ENCODE measurements around the gene TGFBR3L. TPM values are rescaled to one million over a fixed set of nuclear protein-coding genes. Genes with fewer than 3 reads are reported as not detected.

TGFBR3L gene
- total and polyA plus RNA-seq, 2 of the 4 experiments (the other 2 are of a cell fraction), result 0.94 TPM; not detected in 1

- no peak overlapping the region for H3K4me2 ChIP-seq (ENCODE audit: low read depth, low read length)
- H2BK5ac ChIP-seq (ENCODE audit: low read depth, low read length, poor library complexity, severe bottlenecking), result no peak overlapping the region
- H3K79me1 ChIP-seq (ENCODE audit: low read depth in 1 of 2, low read length in 2 of 2), result no peaks in the 10 kb centered on the region
- POLR2A ChIA-PET (ENCODE audit: unreplicated experiment), result no interaction called here
- H4K8ac ChIP-seq (ENCODE audit: low read depth in 2 of 2, low read length in 2 of 2), result no peak overlapping the region
- H3K4ac ChIP-seq (ENCODE audit: low read depth, low read length), result no peak overlapping the region
- no peaks in the 10 kb centered on the region for H3K9me3 ChIP-seq (ENCODE audit: control insufficient read depth, insufficient read depth, low read length)
- H2BK120ac ChIP-seq (ENCODE audit: low read depth, low read length), result no peak overlapping the region
- TF ChIP-seq ELK1 (IDR thresholded peaks at IDR 0.05; ENCODE audit: borderline replicate concordance, low read depth, low read length) (no peak), USF2 (IDR thresholded peaks at IDR 0.05; ENCODE audit: low read depth, low read length) (no peak), RCOR1 (IDR thresholded peaks at IDR 0.05; ENCODE audit: insufficient replicate concordance, low read length) (no peak), CTCF (conservative IDR thresholded peaks at IDR 0.05; ENCODE audit: low read depth, low read length) (no peak), MAFK (IDR thresholded peaks at IDR 0.05; ENCODE audit: low read depth, low read length) (no peak), CHD1 (IDR thresholded peaks at IDR 0.05; ENCODE audit: low read depth, low read length) (no peak), MAZ (IDR thresholded peaks at IDR 0.05; ENCODE audit: borderline replicate concordance, low read depth, low read length) (no peak), NFE2L2 (IDR thresholded peaks at IDR 0.05; ENCODE audit: low read depth, low read length) (no peak)
- H3K23ac ChIP-seq (ENCODE audit: low read depth, low read length), result no peak overlapping the region
- H3K56ac ChIP-seq (ENCODE audit: extremely low read depth, insufficient read depth, low read length), result no peak overlapping the region
- no TSS peak for BruUV-seq (replicated peaks)
- DNase-seq (no peak), ATAC-seq (ENCODE audit: low read depth) (no peak)
- H3K14ac ChIP-seq (replicated peaks; ENCODE audit: low read depth, low read length), result no peak overlapping the region
- no peak overlapping the region for H2AK5ac ChIP-seq (ENCODE audit: low read depth, low read length)
- H2BK15ac ChIP-seq (ENCODE audit: low read depth, low read length), result no peak overlapping the region
- no peaks in the 10 kb centered on the region for H3K4me1 ChIP-seq (ENCODE audit: control insufficient read depth, insufficient read depth, low read length)
- H3K4me3 ChIP-seq (ENCODE audit: insufficient read depth, low read depth, low read length), result no peak overlapping the region
- no peak overlapping the region for H2BK20ac ChIP-seq (ENCODE audit: low read depth, low read length)
- CTCF ChIA-PET, result no interaction called here
- H4K20me1 ChIP-seq (ENCODE audit: insufficient read depth, low read length), result no peaks in the 10 kb centered on the region
- no peak overlapping the region for H2AFZ ChIP-seq (replicated peaks; ENCODE audit: low read length, poor library complexity)
- H3K36me3 ChIP-seq (ENCODE audit: control insufficient read depth, insufficient read depth, low read length), result no peaks in the 10 kb centered on the region
- H3K18ac ChIP-seq (ENCODE audit: low read depth, low read length), result no peak overlapping the region
- H3K27me3 ChIP-seq (ENCODE audit: control insufficient read depth, insufficient read depth, low read length), result no peaks in the 10 kb centered on the region
- dilution Hi-C loops (cut with HindIII; ENCODE audit: low sequenced_read_pairs, unreplicated experiment), result no loop called here
- H4K5ac ChIP-seq (ENCODE audit: low read depth, low read length), result no peak overlapping the region
- intact Hi-C loops (cut with micrococcal nuclease), result no loop called here
- WGBS, 2 experiments (ENCODE audit: extremely low coverage in 2 of 2, insufficient read length in 1 of 2), result 75% methylated on average over 1 of the region's 3 CpGs; no CpG with 5 or more reads in 1 of the 2 experiments
- H3K9ac ChIP-seq (ENCODE audit: low read depth, low read length), result no peak overlapping the region
- no peak overlapping the region for H2AK9ac ChIP-seq (replicated peaks; ENCODE audit: low read depth, low read length, poor library complexity)
- H3K27ac ChIP-seq (ENCODE audit: insufficient read depth, low read length), result no peak overlapping the region
- H4K91ac ChIP-seq (ENCODE audit: insufficient read depth, low read depth, low read length), result no peak overlapping the region
- H3K9me1 ChIP-seq (ENCODE audit: insufficient read depth, low read length), result no peaks in the 10 kb centered on the region
- in situ Hi-C loops (cut with MboI; ENCODE audit: low sequenced_read_pairs), result no loop called here
Observed at GRCh38 chr19:7881910-7882309, 32.7 kb upstream of the TGFBR3L start.

Measured in IMR-90 (cell line).